Fibroblast of the aortic adventitia (primary cell): ENCODE results near the gene CRACR2A. TPM values are rescaled to one million over a fixed set of nuclear protein-coding genes. Genes with fewer than 3 reads are reported as not detected.
A peak's percentile ranks its signal among the peaks of the same experiment; 100 is the strongest.

Source experiments
- DNase-seq: peaks from one replicate; pipeline ENCODE4 v3.0.0-alpha.2; 2010; ENCODE audit warnings: low read depth
- H3K4me3 ChIP-seq: 2 replicates; pipeline ENCODE4 v1.5.1; 2011; ENCODE audit warnings: low read depth, mild to moderate bottlenecking, control low read depth, low read length, moderate library complexity
- total RNA-seq: library from RNA; depleted of rRNA; stranded (reverse); fragments of >200 nt; gene quantifications from 2 replicates; pipeline ENCODE4 v1.2.3, GENCODE V29; 2012; ENCODE audit warnings: low replicate concordance
- TF ChIP-seq, protein P1 (sequence below): IDR thresholded peaks from 2 replicates; pipeline ENCODE4 v1.5.1; 2011; ENCODE audit warnings: mild to moderate bottlenecking, low read length, control low read depth, inconsistent platforms; ENCODE audit not compliant: insufficient read depth

The CRACR2A gene
- total RNA-seq, 1 donor = 4.8 TPM

GRCh38 chr12:3658327-3659163 is 94.4 kb downstream of the CRACR2A start:
- TF ChIP-seq, protein P1, sequence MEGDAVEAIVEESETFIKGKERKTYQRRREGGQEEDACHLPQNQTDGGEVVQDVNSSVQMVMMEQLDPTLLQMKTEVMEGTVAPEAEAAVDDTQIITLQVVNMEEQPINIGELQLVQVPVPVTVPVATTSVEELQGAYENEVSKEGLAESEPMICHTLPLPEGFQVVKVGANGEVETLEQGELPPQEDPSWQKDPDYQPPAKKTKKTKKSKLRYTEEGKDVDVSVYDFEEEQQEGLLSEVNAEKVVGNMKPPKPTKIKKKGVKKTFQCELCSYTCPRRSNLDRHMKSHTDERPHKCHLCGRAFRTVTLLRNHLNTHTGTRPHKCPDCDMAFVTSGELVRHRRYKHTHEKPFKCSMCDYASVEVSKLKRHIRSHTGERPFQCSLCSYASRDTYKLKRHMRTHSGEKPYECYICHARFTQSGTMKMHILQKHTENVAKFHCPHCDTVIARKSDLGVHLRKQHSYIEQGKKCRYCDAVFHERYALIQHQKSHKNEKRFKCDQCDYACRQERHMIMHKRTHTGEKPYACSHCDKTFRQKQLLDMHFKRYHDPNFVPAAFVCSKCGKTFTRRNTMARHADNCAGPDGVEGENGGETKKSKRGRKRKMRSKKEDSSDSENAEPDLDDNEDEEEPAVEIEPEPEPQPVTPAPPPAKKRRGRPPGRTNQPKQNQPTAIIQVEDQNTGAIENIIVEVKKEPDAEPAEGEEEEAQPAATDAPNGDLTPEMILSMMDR = peak; percentile 57
- no peak overlapping the region for H3K4me3 ChIP-seq
- DNase-seq = peak; percentile 43

DNA sequence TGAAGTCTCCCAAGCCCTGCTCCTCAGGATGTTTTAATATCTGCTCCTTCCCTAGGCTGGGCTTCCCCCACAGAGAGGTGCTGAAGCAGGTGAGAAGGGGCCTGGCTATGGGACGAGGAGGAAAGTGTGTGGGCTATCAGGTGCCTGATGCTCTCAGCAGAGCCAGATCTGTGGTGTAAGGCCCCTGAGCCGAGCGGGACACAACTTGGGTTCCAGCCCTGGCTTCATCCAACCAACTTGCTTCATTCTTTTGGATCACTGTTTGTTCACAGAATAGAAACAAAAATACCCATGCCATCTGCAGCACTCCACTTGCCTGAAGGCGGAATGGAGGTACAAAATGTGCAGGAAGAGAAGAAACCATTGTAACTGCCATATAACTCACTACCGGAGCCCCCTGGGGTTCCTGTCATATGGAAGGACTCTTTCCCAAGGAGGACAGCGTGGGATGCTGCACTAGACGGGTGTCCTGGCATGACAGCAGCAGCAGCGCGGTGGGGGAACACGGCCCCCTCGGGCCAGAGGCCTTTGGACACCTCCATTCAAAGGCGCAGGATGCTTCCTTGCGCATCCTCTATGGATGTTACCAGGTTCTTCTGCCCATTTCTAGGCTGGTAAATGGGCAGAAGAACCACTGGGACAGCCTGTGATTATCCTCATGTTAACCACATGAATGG is 95.8 kb downstream of the CRACR2A start:
- no peak overlapping the region for H3K4me3 ChIP-seq
- DNase-seq = no peak
- TF ChIP-seq, protein P1 = no peak

- TF ChIP-seq, protein P1 = peak; percentile 45
- peak; percentile 11 for DNase-seq
- H3K4me3 ChIP-seq = no peak overlapping the region
These were observed 97.5 kb downstream of the CRACR2A start for GRCh38 chr12:3655328-3655900.

DNA sequence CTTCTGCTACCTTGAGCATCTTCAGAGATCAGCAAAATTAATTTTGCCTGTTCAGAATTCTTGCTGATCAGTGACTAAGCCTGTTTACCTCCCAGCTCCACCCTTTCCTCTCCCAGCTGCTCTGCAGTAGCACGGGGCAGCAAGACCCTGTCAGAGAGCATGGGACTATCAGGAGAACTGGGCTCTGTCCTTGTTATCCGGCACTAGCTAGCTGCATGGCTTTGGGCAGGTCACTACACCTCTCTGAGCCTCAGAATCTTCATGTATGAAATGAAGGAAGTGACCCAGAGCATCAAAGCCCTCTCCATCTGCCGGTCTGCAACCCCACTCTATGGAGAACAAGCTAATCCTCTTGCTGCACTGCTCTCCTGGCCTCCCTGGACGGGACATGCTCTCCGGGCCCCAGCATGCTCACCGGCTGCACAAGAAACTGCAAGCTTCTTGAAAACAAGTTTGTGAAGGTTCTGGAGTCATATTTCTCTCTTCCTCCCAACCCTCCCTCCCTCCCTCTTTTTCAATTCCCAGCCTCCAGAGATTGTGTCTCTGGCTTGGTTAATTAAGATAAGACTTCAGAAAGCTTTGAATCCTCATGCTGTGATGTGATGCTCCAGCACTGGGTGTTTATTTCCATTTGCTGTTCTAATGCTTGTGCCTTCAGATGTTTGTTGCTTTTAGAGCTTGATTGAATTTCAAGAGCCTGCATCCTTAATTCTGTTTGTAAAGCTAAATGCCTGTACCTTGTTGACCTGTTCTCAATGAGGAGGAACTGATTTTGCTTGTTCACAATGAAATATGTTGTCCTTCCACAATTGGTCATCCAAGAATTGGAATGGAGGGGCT is 101.1 kb downstream of the CRACR2A start:
- TF ChIP-seq, protein P1 = no peak
- DNase-seq = peak; percentile 7
- H3K4me3 ChIP-seq = no peak overlapping the region

GRCh38 chr12:3647504-3647903 is 105.4 kb downstream of the CRACR2A start:
- DNase-seq = no peak
- TF ChIP-seq, protein P1 = no peak
- H3K4me3 ChIP-seq = no peak overlapping the region

DNA sequence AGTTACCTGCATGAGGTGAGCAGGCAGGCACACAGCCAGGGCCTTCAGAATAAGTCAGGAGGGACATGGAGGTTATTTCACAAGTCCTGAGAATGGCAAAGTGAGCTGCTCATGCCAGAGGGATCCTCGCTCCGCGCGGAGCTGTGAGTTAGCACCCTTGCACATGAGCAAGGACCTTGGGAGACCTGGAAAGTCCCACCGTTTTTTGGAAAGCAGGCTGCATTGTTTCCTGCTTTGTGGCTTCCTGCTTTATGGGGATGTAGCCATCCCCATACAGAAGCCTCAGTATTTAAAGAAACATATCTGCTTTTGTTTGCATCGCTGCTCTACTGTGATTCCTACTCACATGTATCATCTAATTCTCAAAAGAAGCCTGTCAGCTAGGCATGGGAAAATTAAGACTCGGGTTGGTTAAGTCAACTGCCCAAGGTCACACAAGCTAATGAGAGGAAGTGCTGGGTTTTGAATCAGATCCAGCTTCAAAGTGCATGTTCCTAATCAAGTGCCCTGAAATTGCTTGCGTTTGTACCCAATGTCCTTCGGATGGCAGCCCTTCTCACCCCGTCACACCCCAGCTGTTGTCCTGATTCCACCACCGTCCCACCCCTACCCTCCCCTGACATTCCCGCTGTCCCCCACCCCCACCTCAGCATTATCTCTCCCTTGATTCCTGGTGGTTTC is 106.2 kb downstream of the CRACR2A start:
- no peak overlapping the region for H3K4me3 ChIP-seq

More for the DNA sequence above, 106.2 kb downstream of the CRACR2A start:
- TF ChIP-seq, protein P1 = no peak
- DNase-seq = no peak
